CD14-positive monocyte (primary cell): ENCODE results near the gene DTD1. TPM values are rescaled to one million over a fixed set of nuclear protein-coding genes. Genes with fewer than 3 reads are reported as not detected.

Experiments
- DNase-seq, 3 donors: peaks; one replicate each; pipeline ENCODE4 v3.0.0-alpha.2; 2011 to 2022
- H2AFZ ChIP-seq: 2 replicates; pipeline ENCODE4 v1.6.0; 2012; ENCODE audit warnings: mild to moderate bottlenecking, low read depth, low read length, inconsistent platforms; ENCODE audit not compliant: insufficient read depth, poor library complexity, severe bottlenecking
- H3K27ac ChIP-seq, 2 donors: 1 replicate in 1 of 2; 2 replicates in 1 of 2; pipeline ENCODE4 v1.5.1; 2012 to 2013; ENCODE audit warnings: low read length in 2 of 2, control low read depth in 1 of 2, inconsistent platforms in 1 of 2, low read depth in 1 of 2, mild to moderate bottlenecking in 1 of 2
- H3K27me3 ChIP-seq, 2 donors: one replicate each; pipeline versions ENCODE4 v1.6.0 to v1.6.1; 2011 to 2013; ENCODE audit warnings: low read length in 2 of 2; ENCODE audit not compliant: control insufficient read depth in 2 of 2, insufficient read depth in 2 of 2
- H3K36me3 ChIP-seq, 2 donors: replicated peaks in 1 of 2; 1 replicate in 1 of 2; 2 replicates in 1 of 2; pipeline versions ENCODE4 v1.5.1 to v1.6.1; 2012 to 2013; ENCODE audit warnings: low read length in 2 of 2, control low read depth in 1 of 2, inconsistent platforms in 1 of 2, mild to moderate bottlenecking in 1 of 2; ENCODE audit not compliant: insufficient read depth in 2 of 2, control insufficient read depth in 1 of 2
- H3K4me1 ChIP-seq, 2 donors: 1 replicate in 1 of 2; 2 replicates in 1 of 2; pipeline versions ENCODE4 v1.5.1 to v1.6.1; 2012 to 2013; ENCODE audit warnings: low read length in 2 of 2, control low read depth in 1 of 2, inconsistent platforms in 1 of 2, mild to moderate bottlenecking in 1 of 2, moderate library complexity in 1 of 2; ENCODE audit not compliant: insufficient read depth in 2 of 2, control insufficient read depth in 1 of 2
- H3K4me2 ChIP-seq: replicated peaks from 2 replicates; pipeline ENCODE3; 2012; ENCODE audit warnings: low read length, moderate library complexity, mild to moderate bottlenecking; ENCODE audit not compliant: poor library complexity, severe bottlenecking; ENCODE audit errors: extremely low read depth
- H3K4me3 ChIP-seq, 3 experiments: fragments of 200-600 bp in 1 of 3; sonication (generic) in 1 of 3; replicated peaks in 1 of 3; 1 replicate in 2 of 3; 2 replicates in 1 of 3; pipeline ENCODE4 v1.5.1; 2011 to 2013; ENCODE audit warnings: low read length in 3 of 3, mild to moderate bottlenecking in 3 of 3, control low read depth in 2 of 3, low read depth in 2 of 3, inconsistent platforms in 1 of 3, moderate library complexity in 1 of 3
- H3K79me2 ChIP-seq: 2 replicates; pipeline ENCODE4 v1.6.0; 2012; ENCODE audit warnings: mild to moderate bottlenecking, control low read depth, inconsistent platforms, low read length, moderate library complexity; ENCODE audit not compliant: insufficient read depth
- H3K9ac ChIP-seq: 2 replicates; pipeline ENCODE4 v1.6.0; 2017; ENCODE audit warnings: low read length, mild to moderate bottlenecking; ENCODE audit not compliant: insufficient read depth, poor library complexity, severe bottlenecking
- H3K9me3 ChIP-seq, 2 donors: replicated peaks in 1 of 2; 1 replicate in 1 of 2; 2 replicates in 1 of 2; pipeline versions ENCODE4 v1.5.1 to v1.6.1; 2012 to 2013; ENCODE audit warnings: low read length in 2 of 2, control low read depth in 1 of 2; ENCODE audit not compliant: control insufficient read depth in 1 of 2, insufficient read depth in 1 of 2
- H4K20me1 ChIP-seq: 2 replicates; pipeline ENCODE4 v1.6.0; 2012; ENCODE audit warnings: mild to moderate bottlenecking, low read length, control low read depth, moderate library complexity; ENCODE audit not compliant: insufficient read depth
- H3K27ac Mint-ChIP-seq, 7 donors: one replicate each; pipeline ENCODE4 v1.8.0; 2020; ENCODE audit warnings: mild to moderate bottlenecking in 7 of 7, mixed read lengths in 7 of 7, moderate library complexity in 6 of 7, inconsistent platforms in 2 of 7
- H3K27me3 Mint-ChIP-seq, 3 donors: one replicate each; pipeline ENCODE4 v1.8.0; 2021 to 2022; ENCODE audit warnings: low read depth in 3 of 3, mild to moderate bottlenecking in 3 of 3, mixed read lengths in 3 of 3, moderate library complexity in 3 of 3, inconsistent platforms in 1 of 3
- H3K36me3 Mint-ChIP-seq, 2 donors: one replicate each; pipeline ENCODE4 v1.8.0; 2020; ENCODE audit warnings: mixed read lengths in 2 of 2, inconsistent platforms in 1 of 2, mild to moderate bottlenecking in 1 of 2
- H3K4me1 Mint-ChIP-seq: one replicate; pipeline ENCODE4 v1.8.0; 2020; ENCODE audit warnings: mild to moderate bottlenecking, mixed read lengths
- H3K4me3 Mint-ChIP-seq, 2 donors: one replicate each; pipeline ENCODE4 v1.8.0; 2020; ENCODE audit warnings: mild to moderate bottlenecking in 2 of 2, mixed read lengths in 2 of 2, moderate library complexity in 1 of 2
- H3K9me3 Mint-ChIP-seq, 7 donors: one replicate each; pipeline ENCODE4 v1.8.0; 2020 to 2022; ENCODE audit warnings: mixed read lengths in 7 of 7, mild to moderate bottlenecking in 6 of 7, moderate library complexity in 6 of 7, inconsistent platforms in 2 of 7
- CTCF ChIP-seq: fragments of 200-600 bp; IDR thresholded peaks from one replicate; pipeline ENCODE4 v1.8.0; 2022; ENCODE audit warnings: antibody characterized with exemption, mild to moderate bottlenecking
- WGBS: methylation state at CpG from one replicate; pipeline ENCODE4 v1.1.5; 2013; ENCODE audit warnings: missing lambda C conversion rate; ENCODE audit not compliant: insufficient coverage; 5-methylcytosine and 5-hydroxymethylcytosine counted together
- intact Hi-C, 2 donors: fragments of 100-400 bp; cut with micrococcal nuclease; formaldehyde crosslinking; loops; one replicate each; pipeline versions ENCODE4 v1.15.0 to v1.15.1; 2023
- polyA plus RNA-seq, 3 donors: library from polyadenylated mRNA; depleted of rRNA in 1 of 3; unstranded in 2 of 3; stranded (reverse) in 1 of 3; fragments of 300-500 nt in 2 of 3; fragments of >200 nt in 1 of 3; fragmentation: Illumina TruSeq in 2 of 3; gene quantifications; 1 replicate in 2 of 3; 2 replicates in 1 of 3; pipeline ENCODE4 v1.2.3, GENCODE V29; 2012 to 2021

Gene DTD1
- polyA plus RNA-seq, 3 donors = 18.8 to 33.6 (median 26.3) TPM

GRCh38 chr20:18737140-18737539 is 149.3 kb downstream of the DTD1 start:
- Histone ChIP-seq H3K79me2 (no peaks in the 10 kb centered on the region), H3K4me2 (no peak overlapping the region), H3K36me3 (no peaks in the 10 kb centered on the region), H3K27me3 (no peaks in the 10 kb centered on the region), H3K9ac (no peak overlapping the region), H4K20me1 (no peaks in the 10 kb centered on the region), H3K27ac (no peak overlapping the region), H3K9me3 (peaks cover 0 to 8% of the 10 kb centered on the region in 2 donors), H3K4me1 (peaks cover 9 to 14% of the 10 kb centered on the region in 2 donors), H3K4me3 (no peak overlapping the region), H2AFZ (no peak overlapping the region)
- no peak for TF ChIP-seq CTCF
- Mint-ChIP-seq H3K36me3 (peaks cover 0 to 3% of the 10 kb centered on the region in 2 donors), H3K4me3 (no peak overlapping the region), H3K9me3 (peaks cover 2 to 5% (median 3%) of the 10 kb centered on the region in 7 donors), H3K27ac (peak overlapping the region in 3 of 7 donors; percentile 12 to 46 (median 25)), H3K27me3 (peaks cover 0 to 4% (median 0%) of the 10 kb centered on the region in 3 donors), H3K4me1 (peaks cover 12% of the 10 kb centered on the region)
- DNase-seq = no peak
- WGBS = 96% methylated on average over 3 of the region's 4 CpGs
- intact Hi-C loops = no loop called here

- peak overlapping the region; percentile 25 to 54 for H3K4me3 Mint-ChIP-seq
- peaks cover 0 to 3% of the 10 kb centered on the region in 2 donors for H3K36me3 Mint-ChIP-seq
- no peaks in the 10 kb centered on the region for H3K36me3 ChIP-seq
- peaks cover 15% of the 10 kb centered on the region for H3K4me1 Mint-ChIP-seq
- peaks cover 0 to 4% (median 0%) of the 10 kb centered on the region in 3 donors for H3K27me3 Mint-ChIP-seq
- H3K27ac Mint-ChIP-seq = peak overlapping the region in 5 of 7 donors; percentile 18 to 72 (median 47)
- peaks cover 0 to 8% of the 10 kb centered on the region in 2 donors for H3K9me3 ChIP-seq
- peaks cover 9 to 14% of the 10 kb centered on the region in 2 donors for H3K4me1 ChIP-seq
- peak overlapping the region; percentile 27 for H2AFZ ChIP-seq
- H3K27ac ChIP-seq = no peak overlapping the region
- no peaks in the 10 kb centered on the region for H3K27me3 ChIP-seq
- no peak overlapping the region for H3K9ac ChIP-seq
- no peaks in the 10 kb centered on the region for H3K79me2 ChIP-seq
- WGBS = 43% methylated on average over 3 of the region's 5 CpGs
- no peak for TF ChIP-seq CTCF
- peaks cover 2 to 5% (median 3%) of the 10 kb centered on the region in 7 donors for H3K9me3 Mint-ChIP-seq
- no peaks in the 10 kb centered on the region for H4K20me1 ChIP-seq
- intact Hi-C loops = no loop called here
- H3K4me2 ChIP-seq = no peak overlapping the region
- no peak overlapping the region for H3K4me3 ChIP-seq
- DNase-seq = peak; percentile 11 to 19 (median 12)
These were observed 150.2 kb downstream of the DTD1 start for GRCh38 chr20:18738055-18738454.
